Measurements from ENCODE around the gene WDR27. TPM values are rescaled to one million over a fixed set of nuclear protein-coding genes. Genes with fewer than 3 reads are reported as not detected.

The WDR27 gene
- total RNA-seq, 1 experiment from 2014 or later = 77.9 TPM

- intact Hi-C loops (cut with micrococcal nuclease; ENCODE audit: unreplicated experiment) = no loop called here
- TF ChIP-seq CTCF (IDR thresholded peaks at IDR 0.05; ENCODE audit: unreplicated experiment) = no peak
- Mint-ChIP-seq H3K4me1 (ENCODE audit: low read depth, unreplicated experiment) (no peaks in the 10 kb centered on the region), H3K36me3 (ENCODE audit: insufficient read depth, unreplicated experiment) (peaks cover 26% of the 10 kb centered on the region), H3K9me3 (ENCODE audit: low read depth, unreplicated experiment) (no peaks in the 10 kb centered on the region), H3K4me3 (ENCODE audit: low read depth, unreplicated experiment) (no peak overlapping the region), H3K27me3 (ENCODE audit: unreplicated experiment) (no peaks in the 10 kb centered on the region), H3K27ac (ENCODE audit: unreplicated experiment) (no peak overlapping the region)
- BruUV-seq (replicated peaks) = no TSS peak
- CTCF ChIA-PET = no interaction called here
- DNase-seq = no peak
These were observed 50.9 kb downstream of the WDR27 start for GRCh38 chr6:169650959-169651292.

GRCh38 chr6:169650241-169650958, 51.4 kb downstream of the WDR27 start:
- peaks cover 24% of the 10 kb centered on the region for H3K36me3 Mint-ChIP-seq (ENCODE audit: insufficient read depth, unreplicated experiment)
- intact Hi-C loops (cut with micrococcal nuclease; ENCODE audit: unreplicated experiment) = no loop called here
- TF ChIP-seq CTCF (IDR thresholded peaks at IDR 0.05; ENCODE audit: unreplicated experiment) = no peak
- no TSS peak for BruUV-seq (replicated peaks)
- no peaks in the 10 kb centered on the region for H3K27me3 Mint-ChIP-seq (ENCODE audit: unreplicated experiment)
- H3K9me3 Mint-ChIP-seq (ENCODE audit: low read depth, unreplicated experiment) = no peaks in the 10 kb centered on the region
- H3K27ac Mint-ChIP-seq (ENCODE audit: unreplicated experiment) = no peak overlapping the region
- CTCF ChIA-PET = no interaction called here
- H3K4me1 Mint-ChIP-seq (ENCODE audit: low read depth, unreplicated experiment) = no peaks in the 10 kb centered on the region
- no peak overlapping the region for H3K4me3 Mint-ChIP-seq (ENCODE audit: low read depth, unreplicated experiment)
- DNase-seq = no peak

- H3K9me3 Mint-ChIP-seq (ENCODE audit: low read depth, unreplicated experiment) = no peaks in the 10 kb centered on the region
- H3K4me1 Mint-ChIP-seq (ENCODE audit: low read depth, unreplicated experiment) = no peaks in the 10 kb centered on the region
- CTCF ChIA-PET = no interaction called here
These were observed 53.2 kb downstream of the WDR27 start for GRCh38 chr6:169648617-169649016.

GRCh38 chr6:169648092-169648491, 53.7 kb downstream of the WDR27 start:
- intact Hi-C loops (cut with micrococcal nuclease; ENCODE audit: unreplicated experiment) = no loop called here
- no TSS peak for BruUV-seq (replicated peaks)
- no peaks in the 10 kb centered on the region for H3K27me3 Mint-ChIP-seq (ENCODE audit: unreplicated experiment)
- CTCF ChIA-PET = no interaction called here
- H3K27ac Mint-ChIP-seq (ENCODE audit: unreplicated experiment) = no peak overlapping the region
- no peak for TF ChIP-seq CTCF (IDR thresholded peaks at IDR 0.05; ENCODE audit: unreplicated experiment)
- H3K4me3 Mint-ChIP-seq (ENCODE audit: low read depth, unreplicated experiment) = no peak overlapping the region
- H3K9me3 Mint-ChIP-seq (ENCODE audit: low read depth, unreplicated experiment) = no peaks in the 10 kb centered on the region
- H3K4me1 Mint-ChIP-seq (ENCODE audit: low read depth, unreplicated experiment) = no peaks in the 10 kb centered on the region
- DNase-seq = no peak
- H3K36me3 Mint-ChIP-seq (ENCODE audit: insufficient read depth, unreplicated experiment) = peaks cover 10% of the 10 kb centered on the region

More at GRCh38 chr6:169648617-169649016, 53.2 kb downstream of the WDR27 start:
- no peak overlapping the region for H3K4me3 Mint-ChIP-seq (ENCODE audit: low read depth, unreplicated experiment)
- intact Hi-C loops (cut with micrococcal nuclease; ENCODE audit: unreplicated experiment) = no loop called here
- H3K27me3 Mint-ChIP-seq (ENCODE audit: unreplicated experiment) = no peaks in the 10 kb centered on the region
- BruUV-seq (replicated peaks) = no TSS peak
- TF ChIP-seq CTCF (IDR thresholded peaks at IDR 0.05; ENCODE audit: unreplicated experiment) = no peak
- no peak overlapping the region for H3K27ac Mint-ChIP-seq (ENCODE audit: unreplicated experiment)
- peaks cover 10% of the 10 kb centered on the region for H3K36me3 Mint-ChIP-seq (ENCODE audit: insufficient read depth, unreplicated experiment)
- DNase-seq = no peak

All from Calu3 (cell line).